ENCODE measurements around the gene HDAC4.

DNA sequence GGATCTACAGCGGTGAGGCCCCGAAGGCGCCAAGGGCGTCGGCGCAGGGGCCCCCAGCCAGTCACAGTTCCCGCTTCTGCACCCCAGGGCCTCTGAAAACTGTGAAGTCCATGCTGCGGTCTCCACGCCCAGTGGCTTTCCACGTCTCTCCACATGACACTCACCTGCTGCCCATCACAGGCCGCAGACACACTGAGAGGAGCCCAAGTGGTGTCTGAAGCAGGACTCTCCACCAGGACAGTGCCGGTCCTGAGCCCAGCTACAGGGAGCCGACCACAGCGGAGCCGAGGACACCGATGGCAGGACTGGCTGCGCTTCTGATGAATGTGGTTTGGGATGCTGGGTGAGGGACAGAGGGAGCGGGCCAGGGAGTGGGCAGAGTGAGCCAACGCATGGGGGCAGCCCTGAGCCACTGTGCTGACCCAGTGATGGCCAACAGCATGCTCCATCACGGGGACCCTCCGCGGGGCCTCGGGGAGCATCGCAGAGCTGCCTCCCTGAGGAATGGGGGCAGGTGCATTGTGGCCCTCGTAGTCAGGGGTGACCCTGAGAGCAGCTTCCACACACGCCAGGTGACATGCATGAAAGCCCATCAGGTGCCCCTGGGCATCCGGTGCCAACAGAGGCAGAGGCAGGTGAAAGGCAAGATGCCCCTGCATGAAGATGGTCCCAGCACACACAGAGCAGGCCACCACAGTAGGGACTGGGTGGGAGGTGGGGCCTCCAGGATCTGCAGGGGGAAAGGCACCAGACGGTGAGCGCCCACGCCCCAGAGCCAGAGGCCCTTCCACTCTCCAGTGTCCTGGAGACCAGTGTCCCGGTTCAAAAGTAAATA lies 116.6 kb downstream of the HDAC4 start:
- TF ChIP-seq, protein P1, sequence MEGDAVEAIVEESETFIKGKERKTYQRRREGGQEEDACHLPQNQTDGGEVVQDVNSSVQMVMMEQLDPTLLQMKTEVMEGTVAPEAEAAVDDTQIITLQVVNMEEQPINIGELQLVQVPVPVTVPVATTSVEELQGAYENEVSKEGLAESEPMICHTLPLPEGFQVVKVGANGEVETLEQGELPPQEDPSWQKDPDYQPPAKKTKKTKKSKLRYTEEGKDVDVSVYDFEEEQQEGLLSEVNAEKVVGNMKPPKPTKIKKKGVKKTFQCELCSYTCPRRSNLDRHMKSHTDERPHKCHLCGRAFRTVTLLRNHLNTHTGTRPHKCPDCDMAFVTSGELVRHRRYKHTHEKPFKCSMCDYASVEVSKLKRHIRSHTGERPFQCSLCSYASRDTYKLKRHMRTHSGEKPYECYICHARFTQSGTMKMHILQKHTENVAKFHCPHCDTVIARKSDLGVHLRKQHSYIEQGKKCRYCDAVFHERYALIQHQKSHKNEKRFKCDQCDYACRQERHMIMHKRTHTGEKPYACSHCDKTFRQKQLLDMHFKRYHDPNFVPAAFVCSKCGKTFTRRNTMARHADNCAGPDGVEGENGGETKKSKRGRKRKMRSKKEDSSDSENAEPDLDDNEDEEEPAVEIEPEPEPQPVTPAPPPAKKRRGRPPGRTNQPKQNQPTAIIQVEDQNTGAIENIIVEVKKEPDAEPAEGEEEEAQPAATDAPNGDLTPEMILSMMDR (IDR thresholded peaks at IDR 0.05): no peak
- TF ChIP-seq POLR2AphosphoS5 (IDR thresholded peaks at IDR 0.05): no peak
